ENCODE measurements around the gene SANBR. TPM values are rescaled to one million over a fixed set of nuclear protein-coding genes. Genes with fewer than 3 reads are reported as not detected.

SANBR gene
- polyA plus RNA-seq, 1 experiment: 10.8 TPM

DNA sequence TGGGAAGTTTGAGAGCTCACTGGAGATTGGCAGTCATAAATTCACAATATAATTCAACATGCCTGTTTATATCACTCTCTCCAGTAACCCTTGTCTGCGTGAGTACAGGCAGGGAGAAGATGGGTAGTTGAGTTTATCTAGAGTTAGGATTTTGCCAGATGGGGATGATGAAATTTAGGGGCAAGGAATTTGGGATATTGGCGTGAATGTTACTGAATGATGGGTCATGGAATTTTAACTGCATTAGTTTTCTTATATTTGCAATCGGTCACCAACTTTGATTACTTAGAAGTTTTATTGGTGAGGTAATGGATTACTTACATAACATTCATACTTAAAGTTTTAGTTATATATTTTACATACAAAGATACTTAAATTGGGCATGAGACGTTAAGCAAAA lies 35.1 kb downstream of the SANBR start:
- no peak overlapping the region for H3K4me3 ChIP-seq (ENCODE audit: low read depth, low read length)
- no peak for DNase-seq (ENCODE audit: low read depth, low spot score)
- POLR2A ChIA-PET: no interaction called here
- no peaks in the 10 kb centered on the region for H3K9me3 ChIP-seq (ENCODE audit: control insufficient read depth, insufficient read depth, low read length)
- no peak overlapping the region for H3K27ac ChIP-seq (ENCODE audit: low read depth, low read length)
- TF ChIP-seq CTCF (IDR thresholded peaks at IDR 0.05; ENCODE audit: low read depth, low read length): no peak
- CTCF ChIA-PET: no interaction called here
- H3K27me3 ChIP-seq (ENCODE audit: control insufficient read depth, insufficient read depth, low read length): no peaks in the 10 kb centered on the region

GRCh38 chr2:61109291-61109690 lies 43.6 kb downstream of the SANBR start:
- ChIA-PET CTCF (no interaction called here), POLR2A (no interaction called here)
- Histone ChIP-seq H3K4me3 (ENCODE audit: low read depth, low read length) (no peak overlapping the region), H3K9me3 (ENCODE audit: control insufficient read depth, insufficient read depth, low read length) (no peaks in the 10 kb centered on the region), H3K27ac (ENCODE audit: low read depth, low read length) (no peak overlapping the region), H3K27me3 (ENCODE audit: control insufficient read depth, insufficient read depth, low read length) (no peaks in the 10 kb centered on the region)
- DNase-seq (ENCODE audit: low read depth, low spot score): no peak
- TF ChIP-seq CTCF (IDR thresholded peaks at IDR 0.05; ENCODE audit: low read depth, low read length): no peak

DNA sequence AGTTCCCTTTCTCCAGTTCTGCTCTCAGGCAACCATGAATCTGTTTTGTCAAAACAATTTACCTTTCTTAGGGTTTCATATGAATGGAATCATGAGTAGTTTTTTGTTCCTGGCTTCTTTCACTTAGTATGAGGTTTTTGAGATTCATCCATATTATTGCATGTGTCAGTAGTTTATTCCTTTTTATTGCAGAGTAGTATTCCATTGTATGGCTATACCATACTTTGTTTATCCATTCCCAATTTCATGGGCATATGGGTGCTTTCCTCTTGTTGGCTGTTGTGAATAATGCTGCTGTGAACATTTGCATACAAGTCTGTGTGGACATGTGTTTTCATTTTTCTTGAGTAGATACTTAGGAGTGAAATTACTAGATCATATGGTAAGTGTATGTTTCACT lies 46.0 kb downstream of the SANBR start:
- POLR2A ChIA-PET: no interaction called here

GRCh38 chr2:61114147-61114546 lies 48.5 kb downstream of the SANBR start:
- no peak for DNase-seq (ENCODE audit: low read depth, low spot score)
- Histone ChIP-seq H3K27ac (ENCODE audit: low read depth, low read length) (no peak overlapping the region), H3K9me3 (ENCODE audit: control insufficient read depth, insufficient read depth, low read length) (no peaks in the 10 kb centered on the region), H3K27me3 (ENCODE audit: control insufficient read depth, insufficient read depth, low read length) (no peaks in the 10 kb centered on the region), H3K4me3 (ENCODE audit: low read depth, low read length) (no peak overlapping the region)
- no peak for TF ChIP-seq CTCF (IDR thresholded peaks at IDR 0.05; ENCODE audit: low read depth, low read length)
- CTCF ChIA-PET: no interaction called here
- POLR2A ChIA-PET: no interaction called here

More for the DNA sequence above, 46.0 kb downstream of the SANBR start:
- CTCF ChIA-PET: interaction anchor here (0.6 kb wide), 1 partner anchor 32 kb away, joined by 3 read pairs; no protein-coding TSS in a partner anchor
- Histone ChIP-seq H3K4me3 (ENCODE audit: low read depth, low read length) (no peak overlapping the region), H3K9me3 (ENCODE audit: control insufficient read depth, insufficient read depth, low read length) (no peaks in the 10 kb centered on the region), H3K27ac (ENCODE audit: low read depth, low read length) (no peak overlapping the region), H3K27me3 (ENCODE audit: control insufficient read depth, insufficient read depth, low read length) (no peaks in the 10 kb centered on the region)
- TF ChIP-seq CTCF (IDR thresholded peaks at IDR 0.05; ENCODE audit: low read depth, low read length): no peak
- DNase-seq (ENCODE audit: low read depth, low spot score): no peak

Other genes starting within 250 kb of the SANBR start
- 3.2 and 3.3 TPM in 2 replicates for gene REL, start 184.3 kb upstream of the SANBR start, polyA plus RNA-seq (2011; rRNA removed)
- 23.7 and 27.8 TPM in 2 replicates for gene PEX13, start 48.2 kb upstream of the SANBR start, polyA plus RNA-seq (2011; rRNA removed)
- gene PUS10, start 47.6 kb upstream of the SANBR start, polyA plus RNA-seq (2011; rRNA removed): 8.0 and 10.2 TPM in 2 replicates
- gene C2orf74, start 96.3 kb downstream of the SANBR start, polyA plus RNA-seq (2011; rRNA removed): 15.3 and 21.7 TPM in 2 replicates